OCI-LY7 (cell line): ENCODE measurements around the gene YY1.

Experiments
- EZH2phosphoT487 ChIP-seq: fragments of 200-600 bp; sonication (generic); IDR thresholded peaks from 2 replicates; pipeline ENCODE4 v1.6.1; 2018; ENCODE audit warnings: low read depth, borderline replicate concordance, mild to moderate bottlenecking, mixed run types, antibody characterized with exemption, low read length, moderate library complexity, mixed read lengths
- TF ChIP-seq, protein P1 (sequence below): fragments of 200-600 bp; sonication (generic); conservative IDR thresholded peaks from 2 replicates; pipeline ENCODE4 v1.5.1; 2014; ENCODE audit warnings: mild to moderate bottlenecking, antibody characterized with exemption, low read length, moderate library complexity, mixed read lengths

DNA sequence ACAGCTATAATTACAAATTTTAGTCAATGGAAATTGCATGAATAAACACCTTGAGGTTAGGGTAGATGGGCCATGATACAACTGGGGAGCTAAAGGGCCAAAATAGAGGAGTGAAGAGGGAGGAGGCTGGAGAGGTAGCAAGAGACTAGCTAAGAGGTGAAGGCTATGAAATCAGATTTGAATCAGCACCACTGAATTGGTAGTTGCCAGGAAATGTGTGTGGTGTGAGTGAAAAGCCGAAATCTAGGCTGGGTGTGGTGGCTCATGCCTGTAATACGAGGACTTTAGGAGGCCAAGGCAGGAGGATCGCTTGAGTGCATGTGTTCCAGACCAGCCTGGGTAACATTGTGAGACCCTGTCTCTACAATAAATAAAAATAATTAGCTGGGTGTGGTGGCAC is 22.7 kb downstream of the YY1 start:
- no peak for TF ChIP-seq EZH2phosphoT487
- TF ChIP-seq, protein P1, sequence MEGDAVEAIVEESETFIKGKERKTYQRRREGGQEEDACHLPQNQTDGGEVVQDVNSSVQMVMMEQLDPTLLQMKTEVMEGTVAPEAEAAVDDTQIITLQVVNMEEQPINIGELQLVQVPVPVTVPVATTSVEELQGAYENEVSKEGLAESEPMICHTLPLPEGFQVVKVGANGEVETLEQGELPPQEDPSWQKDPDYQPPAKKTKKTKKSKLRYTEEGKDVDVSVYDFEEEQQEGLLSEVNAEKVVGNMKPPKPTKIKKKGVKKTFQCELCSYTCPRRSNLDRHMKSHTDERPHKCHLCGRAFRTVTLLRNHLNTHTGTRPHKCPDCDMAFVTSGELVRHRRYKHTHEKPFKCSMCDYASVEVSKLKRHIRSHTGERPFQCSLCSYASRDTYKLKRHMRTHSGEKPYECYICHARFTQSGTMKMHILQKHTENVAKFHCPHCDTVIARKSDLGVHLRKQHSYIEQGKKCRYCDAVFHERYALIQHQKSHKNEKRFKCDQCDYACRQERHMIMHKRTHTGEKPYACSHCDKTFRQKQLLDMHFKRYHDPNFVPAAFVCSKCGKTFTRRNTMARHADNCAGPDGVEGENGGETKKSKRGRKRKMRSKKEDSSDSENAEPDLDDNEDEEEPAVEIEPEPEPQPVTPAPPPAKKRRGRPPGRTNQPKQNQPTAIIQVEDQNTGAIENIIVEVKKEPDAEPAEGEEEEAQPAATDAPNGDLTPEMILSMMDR: no peak
